K562 (cell line): ENCODE measurements around the gene OPCML. TPM values are rescaled to one million over a fixed set of nuclear protein-coding genes. Genes with fewer than 3 reads are reported as not detected.

Source experiments
- E2F4 ChIP-seq: sonication (generic); formaldehyde crosslinking; IDR thresholded peaks from 2 replicates; pipeline ENCODE4 v1.8.0; 2022; ENCODE audit warnings: mild to moderate bottlenecking, low read depth, missing genetic modification reagents
- ZNF318 ChIP-seq, 2 experiments: fragments of 450-650 bp; IDR thresholded peaks; 2 replicates each; pipeline ENCODE4 v1.6.1; 2016; ENCODE audit warnings: mild to moderate bottlenecking in 2 of 2, borderline replicate concordance in 1 of 2, low read depth in 1 of 2, moderate library complexity in 1 of 2
- polyA plus RNA-seq, 8 experiments: library from polyadenylated mRNA; depleted of rRNA in 4 of 8; stranded (reverse) in 5 of 8; unstranded in 3 of 8; fragments of >200 nt; fragmentation: Nextera tagmentation in 2 of 8; fragmentation: Illumina TruSeq in 1 of 8; extraction: Ambion mirVana in 2 of 8; extraction: Trizol in 1 of 8; gene quantifications; 2 replicates each; pipeline versions ENCODE4 v1.2.1 to v1.2.3, GENCODE V29; 2011 to 2014; ENCODE audit warnings: inconsistent platforms in 1 of 8, missing spikeins in 1 of 8
- total RNA-seq, 7 experiments: library from RNA; depleted of rRNA in 6 of 7; stranded (reverse); fragments of >200 nt in 6 of 7; fragmentation: Illumina TruSeq in 2 of 7; extraction: Trizol in 2 of 7; gene quantifications; 2 replicates each; pipeline versions ENCODE4 v1.2.1 to v1.2.3, GENCODE V29; 2011 to 2021; ENCODE audit warnings: low replicate concordance in 1 of 7
- TF ChIP-seq, protein P1 (sequence below): fragments of 200-600 bp; sonication (generic); IDR thresholded peaks from one replicate; pipeline ENCODE4 v1.6.1; 2012; ENCODE audit warnings: mild to moderate bottlenecking, low read depth, low read length, inconsistent platforms

OPCML gene
- total and polyA plus RNA-seq, 9 of the 15 experiments (the other 6 are each of a cell fraction or from before 2014, with no cell fraction given) = not detected

DNA sequence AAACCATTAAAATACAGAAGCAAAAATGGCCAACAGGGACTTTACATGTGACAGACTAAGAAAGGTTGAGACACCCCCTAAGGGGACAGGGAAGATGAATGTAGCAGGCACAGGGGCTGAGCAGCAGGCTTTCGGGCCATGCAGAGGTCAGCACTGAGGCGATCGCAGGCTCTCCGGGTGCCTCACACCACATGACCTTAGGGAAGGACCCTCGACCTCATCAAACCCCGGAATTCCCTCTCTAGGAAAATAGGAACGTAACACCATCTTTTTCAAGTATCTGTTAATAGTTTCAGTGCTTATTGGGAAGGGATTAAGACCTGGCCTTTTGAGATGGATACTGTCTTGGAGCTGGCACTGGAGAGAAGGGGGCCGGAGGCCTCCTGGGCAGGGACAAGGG, 27.4 kb downstream of the OPCML start (continued):
- TF ChIP-seq, protein P1, sequence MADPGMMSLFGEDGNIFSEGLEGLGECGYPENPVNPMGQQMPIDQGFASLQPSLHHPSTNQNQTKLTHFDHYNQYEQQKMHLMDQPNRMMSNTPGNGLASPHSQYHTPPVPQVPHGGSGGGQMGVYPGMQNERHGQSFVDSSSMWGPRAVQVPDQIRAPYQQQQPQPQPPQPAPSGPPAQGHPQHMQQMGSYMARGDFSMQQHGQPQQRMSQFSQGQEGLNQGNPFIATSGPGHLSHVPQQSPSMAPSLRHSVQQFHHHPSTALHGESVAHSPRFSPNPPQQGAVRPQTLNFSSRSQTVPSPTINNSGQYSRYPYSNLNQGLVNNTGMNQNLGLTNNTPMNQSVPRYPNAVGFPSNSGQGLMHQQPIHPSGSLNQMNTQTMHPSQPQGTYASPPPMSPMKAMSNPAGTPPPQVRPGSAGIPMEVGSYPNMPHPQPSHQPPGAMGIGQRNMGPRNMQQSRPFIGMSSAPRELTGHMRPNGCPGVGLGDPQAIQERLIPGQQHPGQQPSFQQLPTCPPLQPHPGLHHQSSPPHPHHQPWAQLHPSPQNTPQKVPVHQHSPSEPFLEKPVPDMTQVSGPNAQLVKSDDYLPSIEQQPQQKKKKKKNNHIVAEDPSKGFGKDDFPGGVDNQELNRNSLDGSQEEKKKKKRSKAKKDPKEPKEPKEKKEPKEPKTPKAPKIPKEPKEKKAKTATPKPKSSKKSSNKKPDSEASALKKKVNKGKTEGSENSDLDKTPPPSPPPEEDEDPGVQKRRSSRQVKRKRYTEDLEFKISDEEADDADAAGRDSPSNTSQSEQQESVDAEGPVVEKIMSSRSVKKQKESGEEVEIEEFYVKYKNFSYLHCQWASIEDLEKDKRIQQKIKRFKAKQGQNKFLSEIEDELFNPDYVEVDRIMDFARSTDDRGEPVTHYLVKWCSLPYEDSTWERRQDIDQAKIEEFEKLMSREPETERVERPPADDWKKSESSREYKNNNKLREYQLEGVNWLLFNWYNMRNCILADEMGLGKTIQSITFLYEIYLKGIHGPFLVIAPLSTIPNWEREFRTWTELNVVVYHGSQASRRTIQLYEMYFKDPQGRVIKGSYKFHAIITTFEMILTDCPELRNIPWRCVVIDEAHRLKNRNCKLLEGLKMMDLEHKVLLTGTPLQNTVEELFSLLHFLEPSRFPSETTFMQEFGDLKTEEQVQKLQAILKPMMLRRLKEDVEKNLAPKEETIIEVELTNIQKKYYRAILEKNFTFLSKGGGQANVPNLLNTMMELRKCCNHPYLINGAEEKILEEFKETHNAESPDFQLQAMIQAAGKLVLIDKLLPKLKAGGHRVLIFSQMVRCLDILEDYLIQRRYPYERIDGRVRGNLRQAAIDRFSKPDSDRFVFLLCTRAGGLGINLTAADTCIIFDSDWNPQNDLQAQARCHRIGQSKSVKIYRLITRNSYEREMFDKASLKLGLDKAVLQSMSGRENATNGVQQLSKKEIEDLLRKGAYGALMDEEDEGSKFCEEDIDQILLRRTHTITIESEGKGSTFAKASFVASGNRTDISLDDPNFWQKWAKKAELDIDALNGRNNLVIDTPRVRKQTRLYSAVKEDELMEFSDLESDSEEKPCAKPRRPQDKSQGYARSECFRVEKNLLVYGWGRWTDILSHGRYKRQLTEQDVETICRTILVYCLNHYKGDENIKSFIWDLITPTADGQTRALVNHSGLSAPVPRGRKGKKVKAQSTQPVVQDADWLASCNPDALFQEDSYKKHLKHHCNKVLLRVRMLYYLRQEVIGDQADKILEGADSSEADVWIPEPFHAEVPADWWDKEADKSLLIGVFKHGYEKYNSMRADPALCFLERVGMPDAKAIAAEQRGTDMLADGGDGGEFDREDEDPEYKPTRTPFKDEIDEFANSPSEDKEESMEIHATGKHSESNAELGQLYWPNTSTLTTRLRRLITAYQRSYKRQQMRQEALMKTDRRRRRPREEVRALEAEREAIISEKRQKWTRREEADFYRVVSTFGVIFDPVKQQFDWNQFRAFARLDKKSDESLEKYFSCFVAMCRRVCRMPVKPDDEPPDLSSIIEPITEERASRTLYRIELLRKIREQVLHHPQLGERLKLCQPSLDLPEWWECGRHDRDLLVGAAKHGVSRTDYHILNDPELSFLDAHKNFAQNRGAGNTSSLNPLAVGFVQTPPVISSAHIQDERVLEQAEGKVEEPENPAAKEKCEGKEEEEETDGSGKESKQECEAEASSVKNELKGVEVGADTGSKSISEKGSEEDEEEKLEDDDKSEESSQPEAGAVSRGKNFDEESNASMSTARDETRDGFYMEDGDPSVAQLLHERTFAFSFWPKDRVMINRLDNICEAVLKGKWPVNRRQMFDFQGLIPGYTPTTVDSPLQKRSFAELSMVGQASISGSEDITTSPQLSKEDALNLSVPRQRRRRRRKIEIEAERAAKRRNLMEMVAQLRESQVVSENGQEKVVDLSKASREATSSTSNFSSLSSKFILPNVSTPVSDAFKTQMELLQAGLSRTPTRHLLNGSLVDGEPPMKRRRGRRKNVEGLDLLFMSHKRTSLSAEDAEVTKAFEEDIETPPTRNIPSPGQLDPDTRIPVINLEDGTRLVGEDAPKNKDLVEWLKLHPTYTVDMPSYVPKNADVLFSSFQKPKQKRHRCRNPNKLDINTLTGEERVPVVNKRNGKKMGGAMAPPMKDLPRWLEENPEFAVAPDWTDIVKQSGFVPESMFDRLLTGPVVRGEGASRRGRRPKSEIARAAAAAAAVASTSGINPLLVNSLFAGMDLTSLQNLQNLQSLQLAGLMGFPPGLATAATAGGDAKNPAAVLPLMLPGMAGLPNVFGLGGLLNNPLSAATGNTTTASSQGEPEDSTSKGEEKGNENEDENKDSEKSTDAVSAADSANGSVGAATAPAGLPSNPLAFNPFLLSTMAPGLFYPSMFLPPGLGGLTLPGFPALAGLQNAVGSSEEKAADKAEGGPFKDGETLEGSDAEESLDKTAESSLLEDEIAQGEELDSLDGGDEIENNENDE = no peak
- TF ChIP-seq E2F4 (CRISPR knock-in tag) (no peak), ZNF318 (IDR thresholded peaks at IDR 0.05; ENCODE audit: borderline replicate concordance in 1 of 2, low read depth in 1 of 2) (no peak)
- TF ChIP-seq, all 486 proteins: peak for 0
